PC-3 (cell line): ENCODE data around the gene TPP2.

Experiments used
- CTCF ChIP-seq: fragments of 300-600 bp; sonication (generic); conservative IDR thresholded peaks from 2 replicates; pipeline ENCODE4 v1.5.1; 2017; ENCODE audit warnings: antibody characterized with exemption, low read depth, mild to moderate bottlenecking, low read length
- EZH2 ChIP-seq: fragments of 300-600 bp; sonication (generic); IDR thresholded peaks from one replicate; pipeline ENCODE4 v1.6.1; 2017; ENCODE audit warnings: antibody characterized with exemption, mild to moderate bottlenecking, low read length; ENCODE audit not compliant: unreplicated experiment
- EZH2phosphoT487 ChIP-seq: fragments of 300-600 bp; sonication (generic); IDR thresholded peaks from 2 replicates; pipeline ENCODE4 v1.6.1; 2018; ENCODE audit warnings: mild to moderate bottlenecking, antibody characterized with exemption, low read length, borderline replicate concordance

- no peak for TF ChIP-seq EZH2
- TF ChIP-seq CTCF, result no peak
- no peak for TF ChIP-seq EZH2phosphoT487
These were observed 48.9 kb downstream of the TPP2 start for GRCh38 chr13:102645701-102646100.
